ENCODE results near the gene DEFB129.
"Not testable (repeated sequence)": the region's sequence is repeated elsewhere in the genome, so short reads cannot be mapped to it uniquely, and the experiment has no call there.

Gene DEFB129

GRCh38 chr20:227439-228105 lies 514 bp downstream of the DEFB129 start:
- Mint-ChIP-seq H3K27ac (peak overlapping the region; percentile 51), H3K4me1 (ENCODE audit: low read depth) (peaks cover 28% of the 10 kb centered on the region), H3K36me3 (peaks cover 2% of the 10 kb centered on the region), H3K27me3 (no peaks in the 10 kb centered on the region), H3K4me3 (peak overlapping the region; percentile 14), H3K9me3 (ENCODE audit: low read depth) (peaks cover 4% of the 10 kb centered on the region)

GRCh38 chr20:235891-236290 lies 8.8 kb downstream of the DEFB129 start:
- H3K4me1 Mint-ChIP-seq (ENCODE audit: low read depth), result peaks cover 29% of the 10 kb centered on the region
- H3K4me3 Mint-ChIP-seq, result no peak overlapping the region
- no peak overlapping the region for H3K27ac Mint-ChIP-seq
- no peaks in the 10 kb centered on the region for H3K36me3 Mint-ChIP-seq
- H3K9me3 Mint-ChIP-seq (ENCODE audit: low read depth), result no peaks in the 10 kb centered on the region
- H3K27me3 Mint-ChIP-seq, result no peaks in the 10 kb centered on the region

GRCh38 chr20:237489-237888 lies 10.4 kb downstream of the DEFB129 start:
- Mint-ChIP-seq H3K4me3 (peak overlapping the region; percentile 73), H3K27ac (peak overlapping the region; percentile 89), H3K36me3 (no peaks in the 10 kb centered on the region), H3K27me3 (no peaks in the 10 kb centered on the region), H3K9me3 (ENCODE audit: low read depth) (no peaks in the 10 kb centered on the region), H3K4me1 (ENCODE audit: low read depth) (peaks cover 29% of the 10 kb centered on the region)

- Mint-ChIP-seq H3K27ac (peak overlapping the region; percentile 89), H3K9me3 (ENCODE audit: low read depth) (no peaks in the 10 kb centered on the region), H3K4me3 (peak overlapping the region; percentile 73), H3K27me3 (no peaks in the 10 kb centered on the region), H3K4me1 (ENCODE audit: low read depth) (peaks cover 29% of the 10 kb centered on the region), H3K36me3 (no peaks in the 10 kb centered on the region)
Observed at GRCh38 chr20:237929-238328, 10.9 kb downstream of the DEFB129 start.

GRCh38 chr20:242905-243304 lies 15.8 kb downstream of the DEFB129 start:
- H3K36me3 Mint-ChIP-seq, result no peaks in the 10 kb centered on the region
- no peak overlapping the region for H3K27ac Mint-ChIP-seq
- no peaks in the 10 kb centered on the region for H3K9me3 Mint-ChIP-seq (ENCODE audit: low read depth)
- H3K4me3 Mint-ChIP-seq, result no peak overlapping the region
- H3K4me1 Mint-ChIP-seq (ENCODE audit: low read depth), result peaks cover 8% of the 10 kb centered on the region
- no peaks in the 10 kb centered on the region for H3K27me3 Mint-ChIP-seq

GRCh38 chr20:251354-251753 lies 24.3 kb downstream of the DEFB129 start:
- Mint-ChIP-seq H3K36me3 (no peaks in the 10 kb centered on the region), H3K9me3 (ENCODE audit: low read depth) (no peaks in the 10 kb centered on the region), H3K27ac (no peak overlapping the region), H3K4me1 (ENCODE audit: low read depth) (peaks cover 8% of the 10 kb centered on the region), H3K4me3 (no peak overlapping the region), H3K27me3 (no peaks in the 10 kb centered on the region)

- Mint-ChIP-seq H3K36me3 (no peaks in the 10 kb centered on the region), H3K4me3 (no peak overlapping the region), H3K27ac (no peak overlapping the region), H3K27me3 (no peaks in the 10 kb centered on the region), H3K9me3 (ENCODE audit: low read depth) (no peaks in the 10 kb centered on the region), H3K4me1 (ENCODE audit: low read depth) (peaks cover 8% of the 10 kb centered on the region)
Observed at GRCh38 chr20:252801-253200, 25.7 kb downstream of the DEFB129 start.

- not testable (repeated sequence) for H3K4me3 Mint-ChIP-seq; H3K36me3 Mint-ChIP-seq; H3K27me3 Mint-ChIP-seq; H3K27ac Mint-ChIP-seq; H3K9me3 Mint-ChIP-seq (ENCODE audit: low read depth)
- peaks cover 10% of the 10 kb centered on the region for H3K4me1 Mint-ChIP-seq (ENCODE audit: low read depth)
Observed at GRCh38 chr20:253447-253846, 26.4 kb downstream of the DEFB129 start.

GRCh38 chr20:257419-257818 lies 30.4 kb downstream of the DEFB129 start, which contains the start of gene DEFB132:
Gene DEFB132, plus strand, starts transcription at chr20:257724. Its CDS starts 55 bp downstream, at chr20:257779.
- Mint-ChIP-seq H3K4me3 (no peak within 1 kb of the TSS), H3K27ac (peak within 1 kb of the TSS; percentile 11)

GRCh38 chr20:258269-258858 lies 31.3 kb downstream of the DEFB129 start:
- Mint-ChIP-seq H3K27ac (peak overlapping the region; percentile 11), H3K4me3 (no peak overlapping the region), H3K36me3 (no peaks in the 10 kb centered on the region), H3K9me3 (ENCODE audit: low read depth) (no peaks in the 10 kb centered on the region), H3K27me3 (no peaks in the 10 kb centered on the region), H3K4me1 (ENCODE audit: low read depth) (peaks cover 10% of the 10 kb centered on the region)

More at GRCh38 chr20:257419-257818, 30.4 kb downstream of the DEFB129 start, which contains the start of gene DEFB132:
- Mint-ChIP-seq H3K36me3 (no peaks in the 10 kb centered on the region), H3K4me1 (ENCODE audit: low read depth) (peaks cover 10% of the 10 kb centered on the region), H3K9me3 (ENCODE audit: low read depth) (no peaks in the 10 kb centered on the region), H3K27me3 (no peaks in the 10 kb centered on the region)

- H3K27ac Mint-ChIP-seq, result no peak overlapping the region
Observed at GRCh38 chr20:258963-259362, 31.9 kb downstream of the DEFB129 start.

GRCh38 chr20:259981-260380 lies 32.9 kb downstream of the DEFB129 start:
- Mint-ChIP-seq H3K9me3 (ENCODE audit: low read depth) (no peaks in the 10 kb centered on the region), H3K27ac (no peak overlapping the region), H3K4me1 (ENCODE audit: low read depth) (peaks cover 10% of the 10 kb centered on the region), H3K36me3 (no peaks in the 10 kb centered on the region), H3K27me3 (no peaks in the 10 kb centered on the region), H3K4me3 (no peak overlapping the region)

More at GRCh38 chr20:258963-259362, 31.9 kb downstream of the DEFB129 start:
- H3K36me3 Mint-ChIP-seq, result no peaks in the 10 kb centered on the region
- no peak overlapping the region for H3K4me3 Mint-ChIP-seq
- H3K4me1 Mint-ChIP-seq (ENCODE audit: low read depth), result peaks cover 10% of the 10 kb centered on the region
- no peaks in the 10 kb centered on the region for H3K9me3 Mint-ChIP-seq (ENCODE audit: low read depth)
- no peaks in the 10 kb centered on the region for H3K27me3 Mint-ChIP-seq

GRCh38 chr20:263701-264100 lies 36.6 kb downstream of the DEFB129 start:
- Mint-ChIP-seq H3K27me3 (peaks cover 1% of the 10 kb centered on the region), H3K4me1 (ENCODE audit: low read depth) (peaks cover 15% of the 10 kb centered on the region), H3K9me3 (ENCODE audit: low read depth) (no peaks in the 10 kb centered on the region), H3K27ac (no peak overlapping the region), H3K4me3 (no peak overlapping the region), H3K36me3 (no peaks in the 10 kb centered on the region)

GRCh38 chr20:266596-267562 lies 39.8 kb downstream of the DEFB129 start:
- Mint-ChIP-seq H3K9me3 (ENCODE audit: low read depth) (no peaks in the 10 kb centered on the region), H3K36me3 (no peaks in the 10 kb centered on the region), H3K4me3 (peak overlapping the region; percentile 91), H3K4me1 (ENCODE audit: low read depth) (peaks cover 10% of the 10 kb centered on the region), H3K27ac (peak overlapping the region; percentile 48), H3K27me3 (peaks cover 1% of the 10 kb centered on the region)

GRCh38 chr20:270517-270916 lies 43.5 kb downstream of the DEFB129 start:
- Mint-ChIP-seq H3K9me3 (ENCODE audit: low read depth) (no peaks in the 10 kb centered on the region), H3K4me3 (no peak overlapping the region), H3K27ac (no peak overlapping the region), H3K4me1 (ENCODE audit: low read depth) (peaks cover 10% of the 10 kb centered on the region), H3K27me3 (peaks cover 1% of the 10 kb centered on the region), H3K36me3 (no peaks in the 10 kb centered on the region)
